Measurements from ENCODE around the gene MDC1. TPM values are rescaled to one million over a fixed set of nuclear protein-coding genes. Genes with fewer than 3 reads are reported as not detected.
"Not testable (repeated sequence)": the region's sequence is repeated elsewhere in the genome, so short reads cannot be mapped to it uniquely, and the experiment has no call there.

Gene MDC1
- total RNA-seq = 10 to 100 TPM; 50.2 to 52.2 TPM

GRCh38 chr6:30717129-30717844 lies at the start of gene MDC1:
Gene MDC1, minus strand, starts transcription at chr6:30717281. Its CDS starts 2,106 bp downstream, at chr6:30715175.
- Mint-ChIP-seq H3K9me3 (no peaks in the 10 kb centered on the region), H3K27me3 (no peaks in the 10 kb centered on the region), H3K27ac (peak within 1 kb of the TSS; percentile 100), H3K36me3 (peaks cover 56% of the 10 kb centered on the region), H3K4me3 (peak within 1 kb of the TSS; percentile 91), H3K4me1 (peaks cover 41% of the 10 kb centered on the region)
- POLR2A ChIA-PET = interaction anchor here (0.7 to 11.0 kb wide), 21 partner anchors 12 to 391 kb away, joined by 3 to 512 read pairs (median 5); partner anchors contain the start of genes ABCF1, DHX16, FLOT1 and GTF2H4
- ATAC-seq (ENCODE audit: low read depth) = peak; percentile 77
- DNase-seq = peak; percentile 97

- Mint-ChIP-seq H3K27me3 (no peaks in the 10 kb centered on the region), H3K4me1 (peaks cover 68% of the 10 kb centered on the region), H3K4me3 (peak overlapping the region; percentile 55), H3K27ac (peak overlapping the region; percentile 93), H3K9me3 (no peaks in the 10 kb centered on the region), H3K36me3 (peaks cover 13% of the 10 kb centered on the region)
- ATAC-seq (ENCODE audit: low read depth) (no peak), DNase-seq (no peak)
- POLR2A ChIA-PET = interaction anchor here (0.9 to 6.1 kb wide), 9 partner anchors 9 to 27 kb away, joined by 3 to 60 read pairs (median 6); partner anchors contain the start of gene IER3
These were observed 49.5 kb upstream of the MDC1 start for GRCh38 chr6:30766461-30767157.

- POLR2A ChIA-PET = interaction anchor here (6.1 kb wide), 1 partner anchor 23 kb away, joined by 60 read pairs; no protein-coding TSS in a partner anchor
- not testable (repeated sequence) for ATAC-seq (ENCODE audit: low read depth); DNase-seq; H3K27ac Mint-ChIP-seq; H3K9me3 Mint-ChIP-seq; H3K4me3 Mint-ChIP-seq; H3K27me3 Mint-ChIP-seq
- H3K36me3 Mint-ChIP-seq = peaks cover 11% of the 10 kb centered on the region
- peaks cover 62% of the 10 kb centered on the region for H3K4me1 Mint-ChIP-seq
These were observed 48.4 kb upstream of the MDC1 start for GRCh38 chr6:30765495-30765894.

- not testable (repeated sequence) for H3K27me3 Mint-ChIP-seq; H3K4me3 Mint-ChIP-seq; H3K9me3 Mint-ChIP-seq; ATAC-seq (ENCODE audit: low read depth); DNase-seq
- POLR2A ChIA-PET = interaction anchor here (0.9 to 1.0 kb wide), 2 partner anchors 18 to 24 kb away, joined by 3 to 4 read pairs; no protein-coding TSS in a partner anchor
- peak overlapping the region; percentile 87 for H3K27ac Mint-ChIP-seq
- peaks cover 54% of the 10 kb centered on the region for H3K4me1 Mint-ChIP-seq
- peaks cover 15% of the 10 kb centered on the region for H3K36me3 Mint-ChIP-seq
These were observed 47.5 kb upstream of the MDC1 start for GRCh38 chr6:30764490-30765043.

GRCh38 chr6:30763618-30764489 lies 46.8 kb upstream of the MDC1 start:
- Mint-ChIP-seq H3K36me3 (peaks cover 15% of the 10 kb centered on the region), H3K27ac (peak overlapping the region; percentile 87), H3K4me1 (peaks cover 50% of the 10 kb centered on the region), H3K27me3 (no peaks in the 10 kb centered on the region), H3K9me3 (peaks cover 3% of the 10 kb centered on the region), H3K4me3 (peak overlapping the region; percentile 54)
- POLR2A ChIA-PET = interaction anchor here (0.6 to 1.0 kb wide), 4 partner anchors 17 to 28 kb away, joined by 3 to 4 read pairs (median 3); partner anchors contain the start of gene IER3
- DNase-seq (no peak), ATAC-seq (ENCODE audit: low read depth) (peak; percentile 25)

- POLR2A ChIA-PET = interaction anchor here (0.6 to 1.0 kb wide), 2 partner anchors 19 to 29 kb away, joined by 3 read pairs; partner anchors contain the start of gene IER3
- peak overlapping the region; percentile 87 for H3K27ac Mint-ChIP-seq
- no peaks in the 10 kb centered on the region for H3K27me3 Mint-ChIP-seq
- ATAC-seq (ENCODE audit: low read depth) (no peak), DNase-seq (no peak)
- peaks cover 44% of the 10 kb centered on the region for H3K4me1 Mint-ChIP-seq
- H3K36me3 Mint-ChIP-seq = peaks cover 15% of the 10 kb centered on the region
- H3K9me3 Mint-ChIP-seq = peaks cover 3% of the 10 kb centered on the region
- no peak overlapping the region for H3K4me3 Mint-ChIP-seq
These were observed 46.1 kb upstream of the MDC1 start for GRCh38 chr6:30763155-30763617.

- DNase-seq (no peak), ATAC-seq (ENCODE audit: low read depth) (no peak)
- Mint-ChIP-seq H3K36me3 (peaks cover 15% of the 10 kb centered on the region), H3K27me3 (no peaks in the 10 kb centered on the region), H3K9me3 (peaks cover 3% of the 10 kb centered on the region), H3K4me1 (peaks cover 37% of the 10 kb centered on the region), H3K4me3 (no peak overlapping the region), H3K27ac (no peak overlapping the region)
- POLR2A ChIA-PET = interaction anchor here (0.7 kb wide), 1 partner anchor 13 kb away, joined by 5 read pairs; no protein-coding TSS in a partner anchor
These were observed 44.8 kb upstream of the MDC1 start for GRCh38 chr6:30761791-30762429.

GRCh38 chr6:30760549-30760948 lies 43.5 kb upstream of the MDC1 start:
- POLR2A ChIA-PET = no interaction called here
- Mint-ChIP-seq H3K27ac (no peak overlapping the region), H3K9me3 (peaks cover 3% of the 10 kb centered on the region), H3K4me3 (no peak overlapping the region), H3K27me3 (no peaks in the 10 kb centered on the region), H3K4me1 (peaks cover 31% of the 10 kb centered on the region), H3K36me3 (peaks cover 11% of the 10 kb centered on the region)
- DNase-seq = no peak
- ATAC-seq (ENCODE audit: low read depth) = no peak

- Mint-ChIP-seq H3K27me3 (no peaks in the 10 kb centered on the region), H3K4me3 (no peak overlapping the region), H3K9me3 (peaks cover 3% of the 10 kb centered on the region), H3K36me3 (peaks cover 10% of the 10 kb centered on the region), H3K4me1 (peaks cover 27% of the 10 kb centered on the region), H3K27ac (no peak overlapping the region)
- POLR2A ChIA-PET = interaction anchor here (0.9 kb wide), 1 partner anchor 34 kb away, joined by 3 read pairs; no protein-coding TSS in a partner anchor
- no peak for ATAC-seq (ENCODE audit: low read depth)
- DNase-seq = no peak
These were observed 42.6 kb upstream of the MDC1 start for GRCh38 chr6:30759575-30760239.

GRCh38 chr6:30757261-30757904 lies 40.3 kb upstream of the MDC1 start:
- H3K27ac Mint-ChIP-seq = no peak overlapping the region

GRCh38 chr6:30756405-30757003 lies 39.4 kb upstream of the MDC1 start:
- not testable (repeated sequence) for ATAC-seq (ENCODE audit: low read depth); H3K4me3 Mint-ChIP-seq; DNase-seq; H3K27me3 Mint-ChIP-seq; H3K9me3 Mint-ChIP-seq; H3K27ac Mint-ChIP-seq; H3K36me3 Mint-ChIP-seq
- peaks cover 11% of the 10 kb centered on the region for H3K4me1 Mint-ChIP-seq
- POLR2A ChIA-PET = interaction anchor here (0.6 to 1.6 kb wide), 3 partner anchors 10 to 16 kb away, joined by 3 to 6 read pairs (median 5); no protein-coding TSS in a partner anchor

More at GRCh38 chr6:30757261-30757904, 40.3 kb upstream of the MDC1 start:
- POLR2A ChIA-PET = interaction anchor here (1.0 to 1.8 kb wide), 3 partner anchors 9 to 16 kb away, joined by 4 to 7 read pairs (median 5); no protein-coding TSS in a partner anchor
- H3K27me3 Mint-ChIP-seq = no peaks in the 10 kb centered on the region
- peaks cover 11% of the 10 kb centered on the region for H3K4me1 Mint-ChIP-seq
- no peak overlapping the region for H3K4me3 Mint-ChIP-seq
- ATAC-seq (ENCODE audit: low read depth) = no peak
- no peak for DNase-seq
- H3K36me3 Mint-ChIP-seq = peaks cover 4% of the 10 kb centered on the region
- H3K9me3 Mint-ChIP-seq = peaks cover 3% of the 10 kb centered on the region

All from activated naive CD8-positive, alpha-beta T cell treated with anti-CD3 and anti-CD28 coated beads, Interleukin-2, amount 10 ng/mL, durations not matched to agents 7 days and 5 days (primary cell).